K562 (cell line): ENCODE measurements around the gene IGF2. TPM values are rescaled to one million over a fixed set of nuclear protein-coding genes. Genes with fewer than 3 reads are reported as not detected.

Source experiments
- ATAC-seq: fragments of 200-7000 bp; cut with Tn5 transposase; 3 replicates; pipeline ENCODE4 v1.9.1; 2020; ENCODE audit warnings: moderate library complexity
- BruUV-seq: library from RNA; stranded (reverse); fragments of 400-500 nt; replicated peaks from 2 replicates; lab custom pipeline; 2021; lab: Mats Ljungman, UMichigan
- CTCF ChIA-PET: fragments of 300-600 bp; formaldehyde crosslinking; extraction: SDS; loops from one replicate; lab custom pipeline; 2021; ENCODE audit warnings: low intra/inter-chr PET ratio; lab: Yijun Ruan, JAX
- POLR2A ChIA-PET: fragments of 300-600, 350-650 bp; sonication (Branson Sonifier 250); formaldehyde crosslinking; extraction: SDS; loops from one replicate; lab custom pipeline; 2021; ENCODE audit warnings: antibody characterized with exemption, inconsistent platforms; lab: Yijun Ruan, JAX
- DNase-seq, 4 experiments: peaks; one replicate each; pipeline versions ENCODE4 v3.0.0 to v3.0.0-alpha.2; 2011 to 2018; ENCODE audit warnings: low spot score in 3 of 4, mixed read lengths in 3 of 4; ENCODE audit errors: extremely low read depth in 1 of 4
- FAIRE-seq: peaks from 2 replicates; lab custom pipeline; 2011; peaks lifted over from hg19 to GRCh38; lab: Jason Lieb, UNC
- H2AFZ ChIP-seq: 2 replicates; pipeline ENCODE4 v1.6.0; 2011; ENCODE audit warnings: low read depth, low read length, control low read depth, inconsistent platforms
- H3K27ac ChIP-seq: fragments of 200-600 bp; 3 replicates; pipeline ENCODE4 v1.8.0; 2011; ENCODE audit warnings: low read depth, mild to moderate bottlenecking, control low read depth, inconsistent platforms, low read length, moderate library complexity, mixed read lengths; ENCODE audit errors: extremely low read depth
- H3K27me3 ChIP-seq, 2 experiments: fragments of 300-600 bp in 1 of 2; 2 replicates in 1 of 2; 3 replicates in 1 of 2; pipeline versions ENCODE4 v1.6.0 to v1.8.0; 2011; ENCODE audit warnings: inconsistent platforms in 2 of 2, low read length in 2 of 2, mild to moderate bottlenecking in 1 of 2, mixed read lengths in 1 of 2, moderate library complexity in 1 of 2; ENCODE audit not compliant: control insufficient read depth in 2 of 2, insufficient read depth in 2 of 2
- H3K36me3 ChIP-seq: fragments of 300-600 bp; 3 replicates; pipeline ENCODE4 v1.8.0; 2011; ENCODE audit warnings: mild to moderate bottlenecking, low read length, inconsistent platforms; ENCODE audit not compliant: control insufficient read depth, insufficient read depth
- H3K4me1 ChIP-seq, 2 experiments: fragments of 200-600 bp in 1 of 2; replicated peaks in 1 of 2; 2 replicates in 1 of 2; 3 replicates in 1 of 2; pipeline versions ENCODE4 v1.5.1 to v1.8.0; 2011; ENCODE audit warnings: inconsistent platforms in 2 of 2, low read length in 2 of 2, mild to moderate bottlenecking in 1 of 2, mixed read lengths in 1 of 2, moderate library complexity in 1 of 2; ENCODE audit not compliant: control insufficient read depth in 2 of 2, insufficient read depth in 2 of 2
- H3K4me2 ChIP-seq: 2 replicates; pipeline ENCODE4 v1.6.1; 2011; ENCODE audit warnings: low read length, control low read depth, inconsistent platforms, mixed read lengths; ENCODE audit not compliant: insufficient read depth
- H3K4me3 ChIP-seq: fragments of 200-600 bp; sonication (generic), shearing (Covaris generic); 2 replicates; pipeline ENCODE4 v1.5.1; 2016; ENCODE audit warnings: control low read depth, inconsistent platforms
- H3K79me2 ChIP-seq: fragments of 200-600 bp; 3 replicates; pipeline ENCODE4 v1.8.0; 2011; ENCODE audit warnings: low read length, inconsistent platforms; ENCODE audit not compliant: control insufficient read depth, insufficient read depth
- H3K9ac ChIP-seq, 2 experiments: 2 replicates each; pipeline versions ENCODE4 v1.6.0 to v1.6.1; 2011; ENCODE audit warnings: low read depth in 2 of 2, low read length in 2 of 2, control low read depth in 1 of 2, inconsistent platforms in 1 of 2, mild to moderate bottlenecking in 1 of 2, mixed read lengths in 1 of 2; ENCODE audit not compliant: insufficient read depth in 1 of 2
- H3K9me1 ChIP-seq: one replicate; pipeline ENCODE4 v1.6.0; 2011; ENCODE audit warnings: inconsistent platforms, mild to moderate bottlenecking, low read length, moderate library complexity; ENCODE audit not compliant: control insufficient read depth, insufficient read depth
- H3K9me3 ChIP-seq: replicated peaks from 2 replicates; pipeline ENCODE4 v1.5.1; 2011; ENCODE audit warnings: low read depth, low read length, inconsistent platforms; ENCODE audit not compliant: control insufficient read depth, insufficient read depth
- H4K20me1 ChIP-seq: replicated peaks from 2 replicates; pipeline ENCODE4 v1.6.1; 2011; ENCODE audit warnings: low read length, inconsistent platforms, mixed read lengths; ENCODE audit not compliant: control insufficient read depth, insufficient read depth
- EWSR1 ChIP-seq: fragments of 450-650 bp; IDR thresholded peaks from 2 replicates; pipeline ENCODE4 v1.6.1; 2018; ENCODE audit warnings: borderline replicate concordance, mild to moderate bottlenecking, low read depth, moderate library complexity; ENCODE audit not compliant: partially characterized antibody
- KDM2B ChIP-seq: fragments of 250-450 bp; sonication (Bioruptor Pico); IDR thresholded peaks from 2 replicates; pipeline ENCODE4 v1.8.0; 2021; ENCODE audit warnings: mild to moderate bottlenecking, moderate library complexity
- NRF1 ChIP-seq, 2 experiments: fragments of 450-650 bp; IDR thresholded peaks in 1 of 2; conservative IDR thresholded peaks in 1 of 2; 2 replicates each; pipeline ENCODE4 v1.6.1; 2014; ENCODE audit warnings: mild to moderate bottlenecking in 2 of 2
- OTX1 ChIP-seq: fragments of 450-650 bp; formaldehyde crosslinking; IDR thresholded peaks from 2 replicates; pipeline ENCODE4 v1.4.0; 2022; ENCODE audit warnings: mild to moderate bottlenecking
- PKNOX1 ChIP-seq: fragments of 450-650 bp; IDR thresholded peaks from 2 replicates; pipeline ENCODE4 v1.6.1; 2016
- TAF1 ChIP-seq: IDR thresholded peaks from 2 replicates; pipeline ENCODE4 v1.6.1; 2011; ENCODE audit warnings: mild to moderate bottlenecking, low read length, moderate library complexity; ENCODE audit not compliant: insufficient read depth, control insufficient read depth, severe bottlenecking; ENCODE audit errors: extremely low read depth
- U2AF1 ChIP-seq: fragments of 200-400 bp; formaldehyde crosslinking; optimal IDR thresholded peaks from 2 replicates; pipeline ENCODE3; 2017; ENCODE audit warnings: mild to moderate bottlenecking, low read depth, low read length, moderate library complexity
- ZNF263 ChIP-seq: sonication (generic); formaldehyde crosslinking; IDR thresholded peaks from 2 replicates; pipeline ENCODE4 v1.8.0; 2022; ENCODE audit warnings: mild to moderate bottlenecking, missing genetic modification reagents, borderline replicate concordance
- ZNF592 ChIP-seq: fragments of 450-650 bp; IDR thresholded peaks from 2 replicates; pipeline ENCODE4 v1.6.1; 2017; ENCODE audit warnings: antibody characterized with exemption, mild to moderate bottlenecking
- ZNF695 ChIP-seq: fragments of 450-650 bp; formaldehyde crosslinking; IDR thresholded peaks from 2 replicates; pipeline ENCODE4 v1.4.0; 2020; ENCODE audit warnings: mild to moderate bottlenecking, moderate library complexity
- WGBS: fragments of 100-300 bp; shearing (Covaris generic); methylation state at CpG from one replicate; pipeline ENCODE4 v1.1.6; 2016; ENCODE audit warnings: low coverage, mixed read lengths; ENCODE audit not compliant: insufficient coverage; ENCODE audit errors: missing lambda C conversion rate; 5-methylcytosine and 5-hydroxymethylcytosine counted together
- in situ Hi-C: fragments of 300-500 bp; cut with MboI; formaldehyde crosslinking; loops from 4 replicates; pipeline ENCODE4 v1.15.0; 2018; ENCODE audit warnings: inconsistent platforms, mixed read lengths
- intact Hi-C: fragments of 100-400 bp; cut with micrococcal nuclease; formaldehyde crosslinking; loops from 2 replicates; pipeline ENCODE4 v1.14.2; 2022
- polyA plus RNA-seq, 8 experiments: library from polyadenylated mRNA; depleted of rRNA in 4 of 8; stranded (reverse) in 5 of 8; unstranded in 3 of 8; fragments of >200 nt; fragmentation: Nextera tagmentation in 2 of 8; fragmentation: Illumina TruSeq in 1 of 8; extraction: Ambion mirVana in 2 of 8; extraction: Trizol in 1 of 8; gene quantifications; 2 replicates each; pipeline versions ENCODE4 v1.2.1 to v1.2.3, GENCODE V29; 2011 to 2014; ENCODE audit warnings: inconsistent platforms in 1 of 8, missing spikeins in 1 of 8
- total RNA-seq, 7 experiments: library from RNA; depleted of rRNA in 6 of 7; stranded (reverse); fragments of >200 nt in 6 of 7; fragmentation: Illumina TruSeq in 2 of 7; extraction: Trizol in 2 of 7; gene quantifications; 2 replicates each; pipeline versions ENCODE4 v1.2.1 to v1.2.3, GENCODE V29; 2011 to 2021; ENCODE audit warnings: low replicate concordance in 1 of 7
- TF ChIP-seq, protein P1 (sequence below): fragments of 250-450 bp; sonication (Bioruptor Pico); IDR thresholded peaks from 2 replicates; pipeline ENCODE4 v1.8.0; 2022; ENCODE audit warnings: moderate library complexity, mild to moderate bottlenecking, inconsistent platforms
- TF ChIP-seq, protein P2 (sequence below): fragments of 250-450 bp; sonication (Bioruptor Pico); IDR thresholded peaks from 2 replicates; pipeline ENCODE4 v1.9.0; 2021; ENCODE audit warnings: mild to moderate bottlenecking

The IGF2 gene
- total and polyA plus RNA-seq, 9 of the 15 experiments (the other 6 are each of a cell fraction or from before 2014, with no cell fraction given) = 0.16 TPM; not detected in 8

- TF ChIP-seq, protein P1, sequence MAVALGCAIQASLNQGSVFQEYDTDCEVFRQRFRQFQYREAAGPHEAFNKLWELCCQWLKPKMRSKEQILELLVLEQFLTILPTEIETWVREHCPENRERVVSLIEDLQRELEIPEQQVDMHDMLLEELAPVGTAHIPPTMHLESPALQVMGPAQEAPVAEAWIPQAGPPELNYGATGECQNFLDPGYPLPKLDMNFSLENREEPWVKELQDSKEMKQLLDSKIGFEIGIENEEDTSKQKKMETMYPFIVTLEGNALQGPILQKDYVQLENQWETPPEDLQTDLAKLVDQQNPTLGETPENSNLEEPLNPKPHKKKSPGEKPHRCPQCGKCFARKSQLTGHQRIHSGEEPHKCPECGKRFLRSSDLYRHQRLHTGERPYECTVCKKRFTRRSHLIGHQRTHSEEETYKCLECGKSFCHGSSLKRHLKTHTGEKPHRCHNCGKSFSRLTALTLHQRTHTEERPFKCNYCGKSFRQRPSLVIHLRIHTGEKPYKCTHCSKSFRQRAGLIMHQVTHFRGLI (CRISPR knock-in tag) = no peak
- TF ChIP-seq, protein P2, sequence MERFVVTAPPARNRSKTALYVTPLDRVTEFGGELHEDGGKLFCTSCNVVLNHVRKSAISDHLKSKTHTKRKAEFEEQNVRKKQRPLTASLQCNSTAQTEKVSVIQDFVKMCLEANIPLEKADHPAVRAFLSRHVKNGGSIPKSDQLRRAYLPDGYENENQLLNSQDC (CRISPR knock-in tag) = no peak
- TF ChIP-seq OTX1 (CRISPR knock-in tag) (no peak), ZNF695 (no peak), ZNF263 (CRISPR knock-in tag) (no peak), NRF1 (conservative IDR thresholded peaks at IDR 0.05 in 1 of 2, IDR thresholded peaks at IDR 0.05 in 1 of 2) (no peak), KDM2B (CRISPR knock-in tag) (no peak)
- TF ChIP-seq, all 486 proteins: peak for 0
Measured at GRCh38 chr11:2096011-2096918, 42.9 kb downstream of the IGF2 start (continued).

- Histone ChIP-seq H3K9me1 (no peaks in the 10 kb centered on the region), H3K4me2 (no peak overlapping the region), H4K20me1 (peaks cover 30% of the 10 kb centered on the region; the same call in 1 of the 2 replicates), H3K9ac (no peak overlapping the region), H3K36me3 (no peaks in the 10 kb centered on the region), H2AFZ (no peak overlapping the region), H3K27me3 (peaks cover 4 to 62% of the 10 kb centered on the region in 2 experiments; a peak in 3 of 5 replicates), H3K4me1 (peaks cover 0 to 20% of the 10 kb centered on the region in 2 experiments; a peak in 1 of 5 replicates), H3K4me3 (no peak overlapping the region), H3K9me3 (no peaks in the 10 kb centered on the region), H3K27ac (no peak overlapping the region), H3K79me2 (no peaks in the 10 kb centered on the region)
- no peak for FAIRE-seq
- no peak for DNase-seq
- no TSS peak for BruUV-seq
- WGBS = 2% methylated on average over 7 of the region's 7 CpGs
- in situ Hi-C loops = no loop called here
- intact Hi-C loops = no loop called here
- ATAC-seq = no peak
- POLR2A ChIA-PET = no interaction called here
- CTCF ChIA-PET = no interaction called here
- TF ChIP-seq TAF1 (no peak), PKNOX1 (no peak), EWSR1 (no peak), ZNF592 (no peak), U2AF1 (no peak)
Measured at GRCh38 chr11:2095542-2095941, 43.6 kb downstream of the IGF2 start.
